Osteoblast (primary cell): ENCODE measurements around the gene PCSK9. TPM values are rescaled to one million over a fixed set of nuclear protein-coding genes. Genes with fewer than 3 reads are reported as not detected.

Experiments
- DNase-seq: peaks from one replicate; pipeline ENCODE4 v3.0.0; 2011; ENCODE audit warnings: low spot score, mixed read lengths; ENCODE audit not compliant: insufficient read length; ENCODE audit errors: missing footprints
- H2AFZ ChIP-seq: 2 replicates; pipeline ENCODE4 v1.6.0; 2011; ENCODE audit warnings: mild to moderate bottlenecking, low read length
- H3K27ac ChIP-seq: 2 replicates; pipeline ENCODE4 v1.5.1; 2011; ENCODE audit warnings: mild to moderate bottlenecking, low read depth, low read length, moderate library complexity
- H3K27me3 ChIP-seq: 2 replicates; pipeline ENCODE4 v1.6.0; 2012; ENCODE audit warnings: mild to moderate bottlenecking, control low read depth, inconsistent platforms, low read length, moderate library complexity; ENCODE audit not compliant: insufficient read depth
- H3K36me3 ChIP-seq: 2 replicates; pipeline ENCODE4 v1.5.1; 2011; ENCODE audit warnings: mild to moderate bottlenecking, low read length, control low read depth, moderate library complexity; ENCODE audit not compliant: insufficient read depth
- H3K4me1 ChIP-seq: 2 replicates; pipeline ENCODE4 v1.5.1; 2011; ENCODE audit warnings: mild to moderate bottlenecking, low read length, control low read depth, moderate library complexity; ENCODE audit not compliant: insufficient read depth
- H3K4me2 ChIP-seq: 2 replicates; pipeline ENCODE4 v1.6.0; 2011; ENCODE audit warnings: mild to moderate bottlenecking, low read length; ENCODE audit not compliant: insufficient read depth
- H3K4me3 ChIP-seq: fragments of 200-600 bp; sonication (generic); 3 replicates; pipeline ENCODE4 v1.5.1; 2012; ENCODE audit warnings: mild to moderate bottlenecking, low read length, inconsistent platforms; ENCODE audit not compliant: insufficient read depth
- H3K79me2 ChIP-seq: 2 replicates; pipeline ENCODE4 v1.6.0; 2012; ENCODE audit warnings: mild to moderate bottlenecking, low read length, control low read depth, inconsistent platforms; ENCODE audit not compliant: insufficient read depth
- H3K9me3 ChIP-seq: 2 replicates; pipeline ENCODE4 v1.5.1; 2011; ENCODE audit warnings: low read depth, low read length, control low read depth
- H4K20me1 ChIP-seq: 2 replicates; pipeline ENCODE4 v1.6.0; 2012; ENCODE audit warnings: mild to moderate bottlenecking, low read length, control low read depth; ENCODE audit not compliant: insufficient read depth
- CTCF ChIP-seq: IDR thresholded peaks from 2 replicates; pipeline ENCODE4 v1.5.1; 2011; ENCODE audit warnings: mild to moderate bottlenecking, low read depth, low read length, moderate library complexity; ENCODE audit errors: extremely low read depth
- total RNA-seq: library from RNA; depleted of rRNA; stranded (reverse); fragments of >200 nt; gene quantifications from 2 replicates; pipeline ENCODE4 v1.2.3, GENCODE V29; 2012

Gene PCSK9
- total RNA-seq, 1 donor = 6.5 TPM

- DNase-seq = no peak
- TF ChIP-seq CTCF = no peak
- Histone ChIP-seq H3K4me1 (peaks cover 17% of the 10 kb centered on the region), H3K36me3 (peaks cover 77% of the 10 kb centered on the region), H2AFZ (no peak overlapping the region), H3K27me3 (no peaks in the 10 kb centered on the region), H3K4me2 (no peak overlapping the region), H3K27ac (no peak overlapping the region), H3K4me3 (no peak overlapping the region), H3K79me2 (no peaks in the 10 kb centered on the region), H4K20me1 (no peaks in the 10 kb centered on the region), H3K9me3 (no peaks in the 10 kb centered on the region)
Measured at GRCh38 chr1:55084257-55084656, 44.9 kb downstream of the PCSK9 start.

GRCh38 chr1:55087439-55087838 lies 48.1 kb downstream of the PCSK9 start:
- no peak for DNase-seq
- Histone ChIP-seq H3K36me3 (peaks cover 87% of the 10 kb centered on the region), H2AFZ (no peak overlapping the region), H3K4me2 (no peak overlapping the region), H3K27me3 (no peaks in the 10 kb centered on the region), H4K20me1 (no peaks in the 10 kb centered on the region), H3K9me3 (no peaks in the 10 kb centered on the region), H3K79me2 (no peaks in the 10 kb centered on the region), H3K4me3 (no peak overlapping the region), H3K4me1 (no peaks in the 10 kb centered on the region), H3K27ac (no peak overlapping the region)
- TF ChIP-seq CTCF = no peak

GRCh38 chr1:55088413-55088812 lies 49.1 kb downstream of the PCSK9 start:
- H3K4me2 ChIP-seq = no peak overlapping the region
- peaks cover 89% of the 10 kb centered on the region for H3K36me3 ChIP-seq
- no peak for DNase-seq
- no peaks in the 10 kb centered on the region for H3K4me1 ChIP-seq
- H3K4me3 ChIP-seq = no peak overlapping the region
- no peak overlapping the region for H2AFZ ChIP-seq
- H4K20me1 ChIP-seq = no peaks in the 10 kb centered on the region
- H3K9me3 ChIP-seq = no peaks in the 10 kb centered on the region
- no peaks in the 10 kb centered on the region for H3K27me3 ChIP-seq
- TF ChIP-seq CTCF = no peak
- H3K27ac ChIP-seq = no peak overlapping the region
- H3K79me2 ChIP-seq = no peaks in the 10 kb centered on the region

GRCh38 chr1:55089683-55090082 lies 50.3 kb downstream of the PCSK9 start:
- peaks cover 88% of the 10 kb centered on the region for H3K36me3 ChIP-seq
- DNase-seq = no peak
- no peak for TF ChIP-seq CTCF
- no peak overlapping the region for H3K4me3 ChIP-seq
- no peak overlapping the region for H2AFZ ChIP-seq
- H3K4me2 ChIP-seq = no peak overlapping the region
- no peaks in the 10 kb centered on the region for H3K79me2 ChIP-seq
- H3K27me3 ChIP-seq = no peaks in the 10 kb centered on the region
- no peak overlapping the region for H3K27ac ChIP-seq
- no peaks in the 10 kb centered on the region for H4K20me1 ChIP-seq
- H3K9me3 ChIP-seq = no peaks in the 10 kb centered on the region
- H3K4me1 ChIP-seq = no peaks in the 10 kb centered on the region
